Measurements from ENCODE around the gene SORCS2. TPM values are rescaled to one million over a fixed set of nuclear protein-coding genes. Genes with fewer than 3 reads are reported as not detected.

Gene SORCS2
- polyA plus RNA-seq, 3 donors, result 0.46 to 0.55 TPM; not detected in 1

DNA sequence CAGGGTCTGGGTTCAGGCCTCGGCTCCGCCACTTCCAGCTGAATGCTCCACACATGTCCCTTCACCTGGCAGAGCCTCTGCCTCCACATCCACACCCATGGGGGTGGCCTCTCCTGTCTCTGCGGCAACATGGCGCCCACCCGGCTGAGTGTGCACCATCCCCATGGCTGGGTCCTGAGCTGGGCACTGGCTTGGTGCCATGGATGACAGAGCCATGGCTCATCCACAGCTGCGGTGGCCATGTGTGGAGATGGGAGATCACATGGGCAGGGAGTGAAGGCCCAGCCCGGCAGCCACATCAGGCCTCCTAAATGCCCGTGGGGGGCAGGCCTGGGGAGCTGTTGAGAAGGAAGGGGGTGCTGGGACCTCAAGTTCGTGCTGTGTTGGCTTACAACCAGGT, 533.6 kb downstream of the SORCS2 start:
- TF ChIP-seq, protein P1, sequence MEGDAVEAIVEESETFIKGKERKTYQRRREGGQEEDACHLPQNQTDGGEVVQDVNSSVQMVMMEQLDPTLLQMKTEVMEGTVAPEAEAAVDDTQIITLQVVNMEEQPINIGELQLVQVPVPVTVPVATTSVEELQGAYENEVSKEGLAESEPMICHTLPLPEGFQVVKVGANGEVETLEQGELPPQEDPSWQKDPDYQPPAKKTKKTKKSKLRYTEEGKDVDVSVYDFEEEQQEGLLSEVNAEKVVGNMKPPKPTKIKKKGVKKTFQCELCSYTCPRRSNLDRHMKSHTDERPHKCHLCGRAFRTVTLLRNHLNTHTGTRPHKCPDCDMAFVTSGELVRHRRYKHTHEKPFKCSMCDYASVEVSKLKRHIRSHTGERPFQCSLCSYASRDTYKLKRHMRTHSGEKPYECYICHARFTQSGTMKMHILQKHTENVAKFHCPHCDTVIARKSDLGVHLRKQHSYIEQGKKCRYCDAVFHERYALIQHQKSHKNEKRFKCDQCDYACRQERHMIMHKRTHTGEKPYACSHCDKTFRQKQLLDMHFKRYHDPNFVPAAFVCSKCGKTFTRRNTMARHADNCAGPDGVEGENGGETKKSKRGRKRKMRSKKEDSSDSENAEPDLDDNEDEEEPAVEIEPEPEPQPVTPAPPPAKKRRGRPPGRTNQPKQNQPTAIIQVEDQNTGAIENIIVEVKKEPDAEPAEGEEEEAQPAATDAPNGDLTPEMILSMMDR (IDR thresholded peaks at IDR 0.05), result no peak
- Histone ChIP-seq H3K4me3 (replicated peaks in 1 of 3; ENCODE audit: low read depth in 2 of 3, low read length in 3 of 3) (no peak overlapping the region), H3K9me3 (replicated peaks in 1 of 2; ENCODE audit: control insufficient read depth in 1 of 2, insufficient read depth in 1 of 2, low read length in 2 of 2) (no peaks in the 10 kb centered on the region), H4K20me1 (ENCODE audit: insufficient read depth, low read length) (no peaks in the 10 kb centered on the region), H2AFZ (ENCODE audit: insufficient read depth, low read depth, low read length, poor library complexity, severe bottlenecking) (no peak overlapping the region), H3K9ac (ENCODE audit: insufficient read depth, low read length, poor library complexity, severe bottlenecking) (no peak overlapping the region), H3K36me3 (replicated peaks in 1 of 2; ENCODE audit: control insufficient read depth in 1 of 2, insufficient read depth in 2 of 2, low read length in 2 of 2) (no peaks in the 10 kb centered on the region), H3K27me3 (ENCODE audit: control insufficient read depth in 2 of 2, insufficient read depth in 2 of 2, low read length in 2 of 2) (peaks cover 0 to 8% of the 10 kb centered on the region in 2 donors), H3K4me1 (ENCODE audit: control insufficient read depth in 1 of 2, insufficient read depth in 2 of 2, low read length in 2 of 2) (peaks cover 0 to 5% of the 10 kb centered on the region in 2 donors), H3K4me2 (replicated peaks; ENCODE audit: extremely low read depth, low read length, poor library complexity, severe bottlenecking) (no peak overlapping the region), H3K27ac (ENCODE audit: low read depth in 1 of 2, low read length in 2 of 2) (no peak overlapping the region), H3K79me2 (ENCODE audit: insufficient read depth, low read length) (no peaks in the 10 kb centered on the region)
- DNase-seq, result no peak
- H3K27ac Mint-ChIP-seq, result no peak overlapping the region
- 91% methylated on average over 8 of the region's 9 CpGs for WGBS (ENCODE audit: insufficient coverage)
- no peaks in the 10 kb centered on the region for H3K36me3 Mint-ChIP-seq
- H3K9me3 Mint-ChIP-seq, result peaks cover 0 to 8% (median 4%) of the 10 kb centered on the region in 7 donors
- peaks cover 8% of the 10 kb centered on the region for H3K4me1 Mint-ChIP-seq
- intact Hi-C loops (cut with micrococcal nuclease), result no loop called here
- peaks cover 10 to 15% (median 15%) of the 10 kb centered on the region in 3 donors for H3K27me3 Mint-ChIP-seq (ENCODE audit: low read depth in 3 of 3)
- no peak overlapping the region for H3K4me3 Mint-ChIP-seq

DNA sequence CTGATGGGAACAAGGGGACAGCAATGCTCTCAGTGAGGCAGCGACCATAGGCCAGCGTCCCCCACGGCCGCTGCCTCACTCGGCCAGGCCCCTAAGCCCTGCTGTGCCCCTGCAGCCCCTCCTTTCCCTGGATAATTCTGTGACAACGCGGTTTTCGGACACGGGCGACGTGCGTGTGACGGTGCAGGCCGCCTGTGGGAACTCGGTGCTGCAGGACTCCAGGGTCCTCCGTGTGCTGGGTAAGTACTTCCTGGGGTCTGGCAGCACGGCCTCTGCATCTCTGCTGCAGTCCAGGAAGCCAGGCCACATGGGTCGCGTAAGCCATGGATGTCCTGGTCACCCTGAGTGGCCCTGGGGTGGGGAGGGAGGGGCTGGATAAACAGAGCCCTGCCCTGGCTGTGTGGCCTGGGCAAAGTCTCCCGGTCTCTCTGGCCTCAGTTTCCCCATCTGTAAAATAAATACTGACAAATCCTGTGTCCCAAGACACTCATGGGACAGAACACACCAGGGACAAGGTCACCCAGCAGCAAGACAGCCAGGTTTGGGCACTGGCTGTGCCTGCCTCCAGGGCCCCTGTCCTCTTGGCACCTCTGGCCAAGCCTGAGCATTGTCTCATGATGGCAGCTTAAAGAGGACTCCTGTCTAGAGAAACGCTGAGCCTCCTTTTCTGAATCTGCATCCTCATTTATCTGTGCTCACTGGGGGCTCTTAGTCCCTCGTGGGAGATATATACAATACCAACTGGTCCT, 534.5 kb downstream of the SORCS2 start:
- H3K4me3 Mint-ChIP-seq, result no peak overlapping the region

More for the DNA sequence above, 534.5 kb downstream of the SORCS2 start:
- H3K36me3 Mint-ChIP-seq, result no peaks in the 10 kb centered on the region
- Histone ChIP-seq H3K4me3 (replicated peaks in 1 of 3; ENCODE audit: low read depth in 2 of 3, low read length in 3 of 3) (no peak overlapping the region), H2AFZ (ENCODE audit: insufficient read depth, low read depth, low read length, poor library complexity, severe bottlenecking) (no peak overlapping the region), H3K4me2 (replicated peaks; ENCODE audit: extremely low read depth, low read length, poor library complexity, severe bottlenecking) (no peak overlapping the region), H3K27ac (ENCODE audit: low read depth in 1 of 2, low read length in 2 of 2) (no peak overlapping the region), H3K9me3 (replicated peaks in 1 of 2; ENCODE audit: control insufficient read depth in 1 of 2, insufficient read depth in 1 of 2, low read length in 2 of 2) (no peaks in the 10 kb centered on the region), H3K79me2 (ENCODE audit: insufficient read depth, low read length) (no peaks in the 10 kb centered on the region), H4K20me1 (ENCODE audit: insufficient read depth, low read length) (no peaks in the 10 kb centered on the region), H3K27me3 (ENCODE audit: control insufficient read depth in 2 of 2, insufficient read depth in 2 of 2, low read length in 2 of 2) (peaks cover 0 to 8% of the 10 kb centered on the region in 2 donors), H3K4me1 (ENCODE audit: control insufficient read depth in 1 of 2, insufficient read depth in 2 of 2, low read length in 2 of 2) (peaks cover 0 to 5% of the 10 kb centered on the region in 2 donors), H3K36me3 (replicated peaks in 1 of 2; ENCODE audit: control insufficient read depth in 1 of 2, insufficient read depth in 2 of 2, low read length in 2 of 2) (no peaks in the 10 kb centered on the region), H3K9ac (ENCODE audit: insufficient read depth, low read length, poor library complexity, severe bottlenecking) (no peak overlapping the region)
- no peak for DNase-seq
- 90% methylated on average over 18 of the region's 22 CpGs for WGBS (ENCODE audit: insufficient coverage)
- intact Hi-C loops (cut with micrococcal nuclease), result no loop called here
- no peak overlapping the region for H3K27ac Mint-ChIP-seq
- TF ChIP-seq, protein P1 (IDR thresholded peaks at IDR 0.05), result no peak
- peaks cover 0 to 8% (median 4%) of the 10 kb centered on the region in 7 donors for H3K9me3 Mint-ChIP-seq
- peaks cover 8 to 15% (median 15%) of the 10 kb centered on the region in 3 donors for H3K27me3 Mint-ChIP-seq (ENCODE audit: low read depth in 3 of 3)
- H3K4me1 Mint-ChIP-seq, result peaks cover 8% of the 10 kb centered on the region

Data from CD14-positive monocyte (primary cell).